K562 (cell line): ENCODE data around the gene ODAM. TPM values are rescaled to one million over a fixed set of nuclear protein-coding genes. Genes with fewer than 3 reads are reported as not detected.

ENCODE experiments used
- ATAC-seq: fragments of 200-7000 bp; cut with Tn5 transposase; 3 replicates; pipeline ENCODE4 v1.9.1; 2020; ENCODE audit warnings: moderate library complexity
- Bru-seq: library from RNA; stranded (reverse); fragments of 400-500 nt; gene quantifications from one replicate; lab custom pipeline; 2021; lab: Mats Ljungman, UMichigan
- BruChase-seq, 2 experiments: library from RNA; stranded (reverse); fragments of 400-500 nt; gene quantifications; one replicate each; lab custom pipeline; 2021; lab: Mats Ljungman, UMichigan
- BruUV-seq: library from RNA; stranded (reverse); fragments of 400-500 nt; replicated peaks from 2 replicates; lab custom pipeline; 2021; lab: Mats Ljungman, UMichigan
- CTCF ChIA-PET: fragments of 300-600 bp; formaldehyde crosslinking; extraction: SDS; loops from one replicate; lab custom pipeline; 2021; ENCODE audit warnings: low intra/inter-chr PET ratio; lab: Yijun Ruan, JAX
- POLR2A ChIA-PET: fragments of 300-600, 350-650 bp; sonication (Branson Sonifier 250); formaldehyde crosslinking; extraction: SDS; loops from one replicate; lab custom pipeline; 2021; ENCODE audit warnings: antibody characterized with exemption, inconsistent platforms; lab: Yijun Ruan, JAX
- DNase-seq, 4 experiments: peaks; one replicate each; pipeline versions ENCODE4 v3.0.0 to v3.0.0-alpha.2; 2011 to 2018; ENCODE audit warnings: low spot score in 3 of 4, mixed read lengths in 3 of 4; ENCODE audit errors: extremely low read depth in 1 of 4
- FAIRE-seq: peaks from 2 replicates; lab custom pipeline; 2011; peaks lifted over from hg19 to GRCh38; lab: Jason Lieb, UNC
- H2AFZ ChIP-seq: 2 replicates; pipeline ENCODE4 v1.6.0; 2011; ENCODE audit warnings: low read depth, low read length, control low read depth, inconsistent platforms
- H3K27ac ChIP-seq: fragments of 200-600 bp; 3 replicates; pipeline ENCODE4 v1.8.0; 2011; ENCODE audit warnings: low read depth, mild to moderate bottlenecking, control low read depth, inconsistent platforms, low read length, moderate library complexity, mixed read lengths; ENCODE audit errors: extremely low read depth
- H3K27me3 ChIP-seq, 2 experiments: fragments of 300-600 bp in 1 of 2; 2 replicates in 1 of 2; 3 replicates in 1 of 2; pipeline versions ENCODE4 v1.6.0 to v1.8.0; 2011; ENCODE audit warnings: inconsistent platforms in 2 of 2, low read length in 2 of 2, mild to moderate bottlenecking in 1 of 2, mixed read lengths in 1 of 2, moderate library complexity in 1 of 2; ENCODE audit not compliant: control insufficient read depth in 2 of 2, insufficient read depth in 2 of 2
- H3K36me3 ChIP-seq: fragments of 300-600 bp; 3 replicates; pipeline ENCODE4 v1.8.0; 2011; ENCODE audit warnings: mild to moderate bottlenecking, low read length, inconsistent platforms; ENCODE audit not compliant: control insufficient read depth, insufficient read depth
- H3K4me1 ChIP-seq, 2 experiments: fragments of 200-600 bp in 1 of 2; replicated peaks in 1 of 2; 2 replicates in 1 of 2; 3 replicates in 1 of 2; pipeline versions ENCODE4 v1.5.1 to v1.8.0; 2011; ENCODE audit warnings: inconsistent platforms in 2 of 2, low read length in 2 of 2, mild to moderate bottlenecking in 1 of 2, mixed read lengths in 1 of 2, moderate library complexity in 1 of 2; ENCODE audit not compliant: control insufficient read depth in 2 of 2, insufficient read depth in 2 of 2
- H3K4me2 ChIP-seq: 2 replicates; pipeline ENCODE4 v1.6.1; 2011; ENCODE audit warnings: low read length, control low read depth, inconsistent platforms, mixed read lengths; ENCODE audit not compliant: insufficient read depth
- H3K4me3 ChIP-seq: fragments of 200-600 bp; sonication (generic), shearing (Covaris generic); 2 replicates; pipeline ENCODE4 v1.5.1; 2016; ENCODE audit warnings: control low read depth, inconsistent platforms
- H3K79me2 ChIP-seq: fragments of 200-600 bp; 3 replicates; pipeline ENCODE4 v1.8.0; 2011; ENCODE audit warnings: low read length, inconsistent platforms; ENCODE audit not compliant: control insufficient read depth, insufficient read depth
- H3K9ac ChIP-seq, 2 experiments: 2 replicates each; pipeline versions ENCODE4 v1.6.0 to v1.6.1; 2011; ENCODE audit warnings: low read depth in 2 of 2, low read length in 2 of 2, control low read depth in 1 of 2, inconsistent platforms in 1 of 2, mild to moderate bottlenecking in 1 of 2, mixed read lengths in 1 of 2; ENCODE audit not compliant: insufficient read depth in 1 of 2
- H3K9me1 ChIP-seq: one replicate; pipeline ENCODE4 v1.6.0; 2011; ENCODE audit warnings: inconsistent platforms, mild to moderate bottlenecking, low read length, moderate library complexity; ENCODE audit not compliant: control insufficient read depth, insufficient read depth
- H3K9me3 ChIP-seq: replicated peaks from 2 replicates; pipeline ENCODE4 v1.5.1; 2011; ENCODE audit warnings: low read depth, low read length, inconsistent platforms; ENCODE audit not compliant: control insufficient read depth, insufficient read depth
- H4K20me1 ChIP-seq: replicated peaks from 2 replicates; pipeline ENCODE4 v1.6.1; 2011; ENCODE audit warnings: low read length, inconsistent platforms, mixed read lengths; ENCODE audit not compliant: control insufficient read depth, insufficient read depth
- ARNT ChIP-seq, 2 experiments: fragments of 450-650 bp; IDR thresholded peaks; 2 replicates each; pipeline ENCODE4 v1.6.1; 2016; ENCODE audit warnings: mild to moderate bottlenecking in 1 of 2
- CSDE1 ChIP-seq, 2 experiments: fragments of 450-650 bp; IDR thresholded peaks; 2 replicates each; pipeline ENCODE4 v1.6.1; 2016; ENCODE audit warnings: mild to moderate bottlenecking in 1 of 2
- HDGF ChIP-seq: fragments of 450-650 bp; IDR thresholded peaks from 2 replicates; pipeline ENCODE4 v1.6.1; 2016
- TARDBP ChIP-seq: fragments of 450-650 bp; IDR thresholded peaks from 2 replicates; pipeline ENCODE4 v1.6.1; 2016
- ZNF24 ChIP-seq: fragments of 450-650 bp; IDR thresholded peaks from 2 replicates; pipeline ENCODE4 v1.6.1; 2016
- ZNF311 ChIP-seq: fragments of 250-450 bp; sonication (Bioruptor Pico); IDR thresholded peaks from 2 replicates; pipeline ENCODE4 v1.4.0; 2020; ENCODE audit warnings: mild to moderate bottlenecking, moderate library complexity
- WGBS: fragments of 100-300 bp; shearing (Covaris generic); methylation state at CpG from one replicate; pipeline ENCODE4 v1.1.6; 2016; ENCODE audit warnings: low coverage, mixed read lengths; ENCODE audit not compliant: insufficient coverage; ENCODE audit errors: missing lambda C conversion rate; 5-methylcytosine and 5-hydroxymethylcytosine counted together
- in situ Hi-C: fragments of 300-500 bp; cut with MboI; formaldehyde crosslinking; loops from 4 replicates; pipeline ENCODE4 v1.15.0; 2018; ENCODE audit warnings: inconsistent platforms, mixed read lengths
- intact Hi-C: fragments of 100-400 bp; cut with micrococcal nuclease; formaldehyde crosslinking; loops from 2 replicates; pipeline ENCODE4 v1.14.2; 2022
- long read RNA-seq, 3 experiments: library from polyadenylated mRNA in 2 of 3; library from RNA in 1 of 3; unstranded in 2 of 3; stranded (forward) in 1 of 3; transcript quantifications; one replicate each; pipeline ENCODE4 v2.0.0, GENCODE V29; 2019 to 2022
- polyA minus RNA-seq, 3 experiments: library from RNA; depleted of rRNA, polyadenylated mRNA; stranded (reverse); fragments of >200 nt; gene quantifications; 2 replicates each; pipeline ENCODE4 v1.2.3, GENCODE V29; 2011
- polyA plus RNA-seq, 8 experiments: library from polyadenylated mRNA; depleted of rRNA in 4 of 8; stranded (reverse) in 5 of 8; unstranded in 3 of 8; fragments of >200 nt; fragmentation: Nextera tagmentation in 2 of 8; fragmentation: Illumina TruSeq in 1 of 8; extraction: Ambion mirVana in 2 of 8; extraction: Trizol in 1 of 8; gene quantifications; 2 replicates each; pipeline versions ENCODE4 v1.2.1 to v1.2.3, GENCODE V29; 2011 to 2014; ENCODE audit warnings: inconsistent platforms in 1 of 8, missing spikeins in 1 of 8
- total RNA-seq, 7 experiments: library from RNA; depleted of rRNA in 6 of 7; stranded (reverse); fragments of >200 nt in 6 of 7; fragmentation: Illumina TruSeq in 2 of 7; extraction: Trizol in 2 of 7; gene quantifications; 2 replicates each; pipeline versions ENCODE4 v1.2.1 to v1.2.3, GENCODE V29; 2011 to 2021; ENCODE audit warnings: low replicate concordance in 1 of 7
- TF ChIP-seq, protein P1 (sequence below): fragments of 250-450 bp; sonication (Bioruptor Pico); IDR thresholded peaks from 2 replicates; pipeline ENCODE4 v1.4.0; 2020; ENCODE audit warnings: mild to moderate bottlenecking

The ODAM gene, protein sequence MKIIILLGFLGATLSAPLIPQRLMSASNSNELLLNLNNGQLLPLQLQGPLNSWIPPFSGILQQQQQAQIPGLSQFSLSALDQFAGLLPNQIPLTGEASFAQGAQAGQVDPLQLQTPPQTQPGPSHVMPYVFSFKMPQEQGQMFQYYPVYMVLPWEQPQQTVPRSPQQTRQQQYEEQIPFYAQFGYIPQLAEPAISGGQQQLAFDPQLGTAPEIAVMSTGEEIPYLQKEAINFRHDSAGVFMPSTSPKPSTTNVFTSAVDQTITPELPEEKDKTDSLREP
- total RNA-seq (2011; cell fraction: chromatin; rRNA removed; ENCODE audit: low replicate concordance): not detected in 2 replicates
- total RNA-seq (2011; cell fraction: nucleolus; rRNA removed): not detected in 2 replicates
- not detected in 2 replicates for total RNA-seq (2011; cell fraction: nucleoplasm; rRNA removed)
- total RNA-seq (2014; rRNA removed): not detected in 2 replicates
- total RNA-seq (2014; rRNA removed; fragmentation: Illumina TruSeq; extraction: Trizol): not detected in 2 replicates
- not detected in 2 replicates for total RNA-seq (2015; rRNA removed; fragmentation: Illumina TruSeq; extraction: Trizol)
- total RNA-seq (2021): not detected in 2 replicates
- polyA plus RNA-seq (2011; rRNA removed): not detected in 2 replicates
- polyA plus RNA-seq (2011; cell fraction: cytosol; rRNA removed): not detected in 2 replicates
- not detected in 2 replicates for polyA plus RNA-seq (2011; cell fraction: nucleus; rRNA removed)
- not detected in 2 replicates for polyA plus RNA-seq (2012)
- polyA plus RNA-seq (2014; fragmentation: Illumina TruSeq; extraction: Trizol): not detected in 2 replicates
- not detected for polyA plus RNA-seq (2014; fragmentation: Nextera tagmentation; extraction: Ambion mirVana)
- polyA plus RNA-seq (2014; rRNA removed): not detected in 2 replicates
- polyA minus RNA-seq (2011; rRNA and poly(A)+ RNA removed): not detected in 2 replicates
- not detected in 2 replicates for polyA minus RNA-seq (2011; cell fraction: cytosol; rRNA and poly(A)+ RNA removed)
- not detected in 2 replicates for polyA minus RNA-seq (2011; cell fraction: nucleus; rRNA and poly(A)+ RNA removed)
- not detected for Bru-seq, nascent RNA
- BruChase-seq, experiment 1, labeled RNA remaining after a 2-hour chase: not detected
- BruChase-seq, experiment 2, labeled RNA remaining after a 6-hour chase: not detected
- long read RNA-seq, experiment 1: 0 reads
- long read RNA-seq, experiment 2: 0 reads
- long read RNA-seq, experiment 3: 0 reads

DNA sequence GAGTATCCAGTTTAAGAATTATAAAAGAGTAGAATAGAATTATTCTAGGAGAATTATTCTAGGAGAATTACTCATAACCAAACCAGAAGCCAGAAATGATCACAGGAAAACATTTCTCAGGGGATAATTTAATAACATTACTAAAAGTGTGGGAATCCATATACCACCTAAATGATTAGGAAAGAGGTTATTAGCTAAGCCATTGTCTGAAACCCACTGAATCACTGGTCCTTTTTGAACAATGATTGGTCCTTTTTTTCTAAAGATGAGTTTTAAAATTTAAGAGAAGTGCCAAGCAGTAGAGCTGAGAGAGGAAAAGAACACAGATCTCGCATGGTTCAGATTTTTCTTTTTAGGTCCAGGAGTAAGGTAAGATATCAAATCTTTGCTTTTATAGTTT is at the start of gene ODAM:
ODAM (plus strand) TSS at position 301 of the 400 bp plus-strand sequence. CDS start 819 bp downstream, outside the sequence.
- ATAC-seq: no peak
- H3K9ac ChIP-seq: no peak within 1 kb of the TSS
- no peak within 1 kb of the TSS for H3K4me2 ChIP-seq
- no peak within 1 kb of the TSS for H3K4me3 ChIP-seq
- H3K27ac ChIP-seq: no peak within 1 kb of the TSS
- no peak for DNase-seq
- in situ Hi-C loops (no loop called here), intact Hi-C loops (no loop called here)
- H3K4me1 ChIP-seq: no peaks in the 10 kb centered on the region
- no peak within 1 kb of the TSS for H2AFZ ChIP-seq
- H4K20me1 ChIP-seq: no peaks in the 10 kb centered on the region
- no peaks in the 10 kb centered on the region for H3K9me1 ChIP-seq
- no peak for TF ChIP-seq HDGF
- no peak for TF ChIP-seq ZNF311 (CRISPR knock-in tag)
- TF ChIP-seq, protein P1, sequence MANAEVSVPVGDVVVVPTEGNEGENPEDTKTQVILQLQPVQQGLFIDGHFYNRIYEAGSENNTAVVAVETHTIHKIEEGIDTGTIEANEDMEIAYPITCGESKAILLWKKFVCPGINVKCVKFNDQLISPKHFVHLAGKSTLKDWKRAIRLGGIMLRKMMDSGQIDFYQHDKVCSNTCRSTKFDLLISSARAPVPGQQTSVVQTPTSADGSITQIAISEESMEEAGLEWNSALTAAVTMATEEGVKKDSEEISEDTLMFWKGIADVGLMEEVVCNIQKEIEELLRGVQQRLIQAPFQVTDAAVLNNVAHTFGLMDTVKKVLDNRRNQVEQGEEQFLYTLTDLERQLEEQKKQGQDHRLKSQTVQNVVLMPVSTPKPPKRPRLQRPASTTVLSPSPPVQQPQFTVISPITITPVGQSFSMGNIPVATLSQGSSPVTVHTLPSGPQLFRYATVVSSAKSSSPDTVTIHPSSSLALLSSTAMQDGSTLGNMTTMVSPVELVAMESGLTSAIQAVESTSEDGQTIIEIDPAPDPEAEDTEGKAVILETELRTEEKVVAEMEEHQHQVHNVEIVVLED: no peak
- no peak for TF ChIP-seq ZNF24
- no peak for TF ChIP-seq CSDE1 (IDR thresholded peaks at IDR 0.05)
- no peak for TF ChIP-seq TARDBP
- no peak for TF ChIP-seq ARNT (IDR thresholded peaks at IDR 0.05)
- POLR2A ChIA-PET: no interaction called here
- no peaks in the 10 kb centered on the region for H3K27me3 ChIP-seq
- FAIRE-seq: no peak
- WGBS: 0% methylated on average over 1 of the region's 1 CpG
- CTCF ChIA-PET: no interaction called here
- H3K36me3 ChIP-seq: no peaks in the 10 kb centered on the region
- BruUV-seq: no TSS peak
- no peaks in the 10 kb centered on the region for H3K9me3 ChIP-seq
- no peaks in the 10 kb centered on the region for H3K79me2 ChIP-seq
